Activated CD8-positive, alpha-beta memory T cell treated with anti-CD3 and anti-CD28 coated beads, Interleukin-2, amount 50 U/mL, for 24 hours (primary cell): ENCODE data around the gene SLC4A11.
"Not testable (repeated sequence)": the region's sequence is repeated elsewhere in the genome, so short reads cannot be mapped to it uniquely, and the experiment has no call there.

Source experiments
- DNase-seq: peaks from one replicate; pipeline ENCODE4 v3.0.0-alpha.2; 2020; ENCODE audit errors: extremely low read depth

SLC4A11 gene

GRCh38 chr20:3203315-3204123 lies 35.5 kb downstream of the SLC4A11 start:
- no peak for DNase-seq

- no peak for DNase-seq
These were observed 36.0 kb downstream of the SLC4A11 start for GRCh38 chr20:3202965-3203314.

- no peak for DNase-seq
These were observed 38.8 kb downstream of the SLC4A11 start for GRCh38 chr20:3199976-3200755.

GRCh38 chr20:3199206-3199605 lies 39.8 kb downstream of the SLC4A11 start:
- no peak for DNase-seq

- no peak for DNase-seq
These were observed 43.3 kb downstream of the SLC4A11 start for GRCh38 chr20:3195590-3196237.

GRCh38 chr20:3194617-3195280 lies 44.2 kb downstream of the SLC4A11 start:
- no peak for DNase-seq

- DNase-seq = no peak
These were observed 45.0 kb downstream of the SLC4A11 start for GRCh38 chr20:3193806-3194616.

GRCh38 chr20:3192226-3193015 lies 46.6 kb downstream of the SLC4A11 start:
- no peak for DNase-seq

- no peak for DNase-seq
These were observed 48.3 kb downstream of the SLC4A11 start for GRCh38 chr20:3190681-3191111.

GRCh38 chr20:3189561-3190131 lies 49.3 kb downstream of the SLC4A11 start:
- no peak for DNase-seq

GRCh38 chr20:3188823-3189413 lies 50.1 kb downstream of the SLC4A11 start:
- no peak for DNase-seq

- not testable (repeated sequence) for DNase-seq
These were observed 51.1 kb downstream of the SLC4A11 start for GRCh38 chr20:3187861-3188260.

GRCh38 chr20:3183896-3184612 lies 54.9 kb downstream of the SLC4A11 start:
- no peak for DNase-seq

GRCh38 chr20:3182429-3182828 lies 56.6 kb downstream of the SLC4A11 start:
- DNase-seq = not testable (repeated sequence)

GRCh38 chr20:3181270-3181669 lies 57.7 kb downstream of the SLC4A11 start:
- no peak for DNase-seq

GRCh38 chr20:3180319-3180718 lies 58.7 kb downstream of the SLC4A11 start:
- no peak for DNase-seq

GRCh38 chr20:3177746-3178485 lies 61.1 kb downstream of the SLC4A11 start:
- no peak for DNase-seq
